Activated CD4-positive, alpha-beta T cell treated with anti-CD3 and anti-CD28 coated beads, Interleukin-2, amount 50 U/mL, for 1 hour (primary cell): Measurements from ENCODE around the gene MIER1.

Experiments
- DNase-seq: peaks from one replicate; pipeline ENCODE4 v3.0.0-alpha.2; 2020

The MIER1 gene

DNA sequence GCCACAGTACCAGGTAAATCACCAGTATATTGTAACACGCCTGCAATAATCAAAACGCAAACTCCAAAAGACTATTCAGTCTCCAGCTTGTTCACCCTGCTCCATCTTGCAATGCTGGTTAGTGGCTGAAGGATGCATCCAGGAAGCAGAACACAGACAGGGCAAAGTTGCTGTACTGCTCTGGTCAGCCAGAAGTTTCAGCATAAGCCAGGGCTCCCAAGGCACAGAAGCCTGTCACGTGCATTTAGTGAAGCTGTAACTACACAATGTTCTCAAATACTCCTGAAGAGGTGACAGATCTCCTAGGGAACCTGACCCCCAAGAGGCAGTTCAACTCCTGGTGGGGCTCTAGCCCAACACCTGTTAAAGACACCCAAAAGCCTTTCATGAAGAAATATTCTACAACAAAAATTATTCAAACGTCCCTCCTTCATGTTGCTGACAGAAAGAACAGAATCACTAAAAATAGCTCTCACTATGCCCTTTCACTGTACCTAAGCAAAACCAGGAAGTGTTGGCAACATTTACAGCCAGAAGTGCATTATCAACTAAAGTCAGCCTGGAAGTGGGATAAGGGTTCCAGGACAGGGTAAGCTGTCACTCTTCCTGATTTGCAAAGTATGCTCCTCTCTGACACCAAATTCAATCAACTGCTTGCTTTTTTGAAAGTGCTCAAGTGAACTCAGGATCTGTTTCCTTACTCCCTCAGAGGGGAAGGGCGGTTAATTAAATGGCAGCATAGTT lies 77.1 kb downstream of the MIER1 start:
- DNase-seq, result no peak

DNA sequence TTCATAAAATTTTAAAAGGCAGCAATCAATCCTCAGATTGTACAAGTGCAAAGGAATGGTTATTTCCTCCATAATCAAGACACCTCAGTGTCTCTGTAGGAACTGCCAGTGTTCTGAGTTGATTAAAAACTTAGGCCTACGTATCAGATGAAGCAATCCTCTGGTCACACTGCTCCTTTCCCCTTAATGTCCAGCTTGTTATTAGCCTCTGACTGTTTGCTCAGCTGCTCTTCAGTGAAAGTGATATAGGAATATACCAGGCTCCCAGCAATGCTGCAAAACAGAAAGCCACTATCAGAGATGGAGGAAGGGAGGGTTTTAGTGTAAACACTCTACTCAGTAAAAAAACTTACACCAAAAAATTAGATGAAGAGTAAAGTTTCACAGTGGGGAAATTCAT lies 79.4 kb downstream of the MIER1 start:
- DNase-seq, result no peak

DNA sequence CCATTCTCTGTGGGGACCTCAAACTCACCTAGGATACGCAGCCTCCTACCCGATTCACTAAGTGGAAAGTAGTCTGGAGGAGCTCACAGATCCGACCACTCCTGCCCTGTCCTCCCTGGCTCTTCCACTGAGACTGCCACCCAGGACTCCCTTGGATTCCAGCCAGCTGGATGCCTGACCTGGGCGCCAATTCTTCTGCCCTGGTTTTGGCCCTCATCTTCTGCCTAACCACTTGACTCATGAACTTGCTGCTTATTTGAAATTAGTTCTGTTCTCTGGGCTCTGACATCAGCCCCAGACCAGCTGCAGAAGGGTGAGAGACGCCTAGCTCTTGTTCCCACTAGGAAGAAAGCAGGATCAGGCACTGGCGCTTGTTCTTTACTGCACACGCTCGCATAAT lies 80.3 kb downstream of the MIER1 start:
- DNase-seq, result no peak

DNA sequence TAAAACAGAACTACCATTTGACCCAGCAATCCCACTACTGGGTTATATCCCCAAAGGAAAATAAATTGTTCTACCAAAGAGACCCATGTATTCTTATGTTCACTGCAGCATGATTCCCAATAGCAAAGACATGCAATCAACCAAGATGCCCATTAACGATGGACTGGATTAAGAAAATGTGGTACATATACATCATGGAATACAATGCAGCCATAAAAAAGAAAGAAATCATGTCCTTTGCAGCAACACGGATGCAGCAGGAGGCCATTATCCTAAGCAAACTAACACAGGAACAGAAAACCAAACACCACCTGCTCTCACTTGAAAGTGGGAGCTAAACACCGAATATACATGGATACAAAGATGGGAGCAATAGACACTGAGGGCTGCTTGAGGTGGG lies 85.0 kb downstream of the MIER1 start:
- no peak for DNase-seq

DNA sequence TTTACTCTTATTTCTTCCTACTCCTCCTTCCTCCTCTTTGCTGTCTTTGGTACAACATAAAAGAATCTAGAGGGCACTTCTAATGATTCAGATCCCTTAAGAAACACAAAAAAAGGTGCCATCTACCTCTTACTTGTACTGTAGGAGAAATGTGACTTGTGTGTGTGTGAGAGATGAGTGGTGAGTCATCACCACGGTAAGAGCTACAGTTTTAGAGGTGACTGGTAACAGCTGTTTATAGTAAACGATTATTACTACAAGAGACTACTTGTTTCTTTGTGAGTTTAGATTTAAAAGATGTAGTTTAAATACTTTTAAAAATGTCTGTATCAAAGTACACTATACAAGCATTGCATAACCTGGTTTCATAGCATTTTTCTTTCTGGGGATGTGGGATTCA lies 88.8 kb downstream of the MIER1 start:
- DNase-seq, result no peak

DNA sequence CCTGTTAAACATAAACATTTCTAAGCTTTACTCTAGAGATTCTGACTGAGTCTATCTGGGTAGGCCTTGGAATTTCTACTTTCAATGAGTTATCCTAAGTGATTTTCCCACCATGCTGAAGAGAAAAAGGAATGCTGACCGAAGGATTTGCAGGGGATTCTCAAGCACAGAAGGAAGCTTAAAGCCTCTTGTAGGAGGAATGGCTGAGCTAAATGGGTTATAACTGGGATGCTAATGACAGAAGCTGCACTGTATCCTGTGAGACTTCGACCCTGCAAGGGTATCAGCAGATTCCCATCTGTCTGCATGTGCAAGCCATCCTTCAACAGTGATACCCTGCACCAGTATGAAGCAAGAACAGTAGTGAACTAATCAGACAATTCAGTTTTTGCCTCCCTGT lies 93.8 kb downstream of the MIER1 start:
- DNase-seq, result no peak

DNA sequence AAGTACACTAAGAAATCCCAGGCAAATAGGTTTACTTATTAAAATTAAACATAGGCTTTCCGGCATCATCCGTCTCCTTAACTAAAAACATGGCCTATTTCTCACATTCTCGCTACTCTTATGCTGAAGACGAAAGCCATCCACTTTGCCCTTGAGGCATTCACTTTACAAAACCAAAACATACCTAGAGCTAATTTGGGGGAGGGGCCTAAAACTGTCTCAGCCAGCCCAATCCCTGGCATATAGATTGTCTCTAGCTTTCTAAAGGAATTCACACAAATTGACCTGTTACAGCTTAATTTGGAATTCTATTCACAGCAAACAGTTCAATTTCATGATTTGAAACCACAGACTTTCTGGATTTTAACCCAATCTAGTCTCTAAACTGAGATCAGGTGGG lies 94.3 kb downstream of the MIER1 start:
- DNase-seq, result no peak

DNA sequence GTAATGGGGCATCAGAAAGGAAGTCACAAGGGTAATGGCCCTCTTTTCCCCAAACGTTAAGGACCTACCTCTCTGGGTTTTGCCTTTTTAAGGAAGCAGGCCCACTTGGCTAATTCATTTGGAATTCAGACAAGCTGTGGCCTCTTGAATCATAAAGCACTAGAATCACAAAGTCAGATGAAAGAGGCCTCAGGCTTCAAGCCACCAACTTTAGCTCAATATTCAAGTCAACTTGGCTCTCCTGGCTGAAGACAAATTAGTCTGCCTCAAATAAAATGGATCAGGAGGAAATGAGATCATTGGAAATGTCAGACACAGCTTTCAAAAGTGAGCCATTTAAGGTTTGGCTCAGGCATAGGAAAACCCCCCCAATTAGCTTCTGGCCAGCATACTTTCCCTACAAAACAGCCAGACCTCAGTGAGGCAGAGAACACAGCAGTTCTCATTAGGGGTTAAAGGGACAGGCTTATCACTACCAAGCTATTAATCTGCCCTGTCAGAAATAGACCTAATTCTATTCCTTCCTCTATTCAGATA lies 94.9 kb downstream of the MIER1 start:
- DNase-seq, result no peak

DNA sequence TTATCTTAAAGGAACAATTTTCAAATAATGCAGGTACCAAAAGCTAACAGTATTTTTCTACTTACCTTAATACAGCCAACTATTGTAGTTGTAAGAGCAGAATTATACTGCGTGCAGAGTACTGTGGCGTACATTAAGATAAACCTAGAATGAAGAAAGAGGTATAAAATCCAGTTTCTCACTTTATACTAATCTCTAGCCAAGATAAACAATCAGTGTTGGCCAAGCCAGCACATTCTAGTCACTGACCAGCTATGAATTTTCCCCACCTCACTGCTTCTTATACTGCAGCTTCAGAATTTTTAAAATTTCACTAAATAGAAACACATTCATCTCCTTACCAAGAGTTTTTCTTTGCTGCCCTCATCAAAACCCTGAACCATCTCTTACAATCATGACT lies 95.5 kb downstream of the MIER1 start:
- no peak for DNase-seq

DNA sequence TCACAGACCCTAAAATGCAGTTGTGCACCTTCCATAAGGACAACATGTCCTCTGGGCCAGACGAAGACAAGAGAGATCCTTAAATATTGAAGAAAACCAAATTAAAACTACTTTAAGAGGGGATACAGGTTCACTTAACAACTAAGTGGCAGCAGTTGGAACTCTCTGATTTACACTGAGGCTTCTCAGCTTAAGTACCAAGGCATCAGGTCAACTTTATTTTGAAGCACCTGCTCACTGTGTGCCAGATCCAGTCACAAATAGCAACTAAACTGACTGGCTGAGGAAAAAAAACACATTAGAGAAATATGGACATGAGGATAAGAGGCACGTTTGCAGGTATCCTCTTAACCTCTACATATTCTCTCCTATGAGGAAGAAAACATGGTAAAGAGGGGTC lies 96.0 kb downstream of the MIER1 start:
- DNase-seq, result no peak

DNA sequence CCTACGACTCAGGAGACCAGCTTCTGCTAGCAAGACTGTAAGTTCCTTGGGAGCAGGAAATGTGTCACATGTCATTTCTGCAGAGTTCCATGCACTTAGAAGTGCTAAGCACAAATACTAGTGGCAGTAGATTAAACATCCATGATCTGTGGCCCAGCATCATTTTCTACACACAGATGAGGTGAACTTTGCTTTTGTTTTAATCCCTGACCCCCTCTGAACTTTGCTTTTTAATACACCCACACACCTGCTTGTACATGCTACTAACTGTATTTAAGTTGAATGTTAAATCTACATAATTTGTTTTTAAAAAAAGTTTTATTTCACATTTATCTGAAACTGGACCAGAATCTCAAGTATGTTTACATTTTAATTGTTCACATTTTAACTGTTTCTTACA lies 104.7 kb downstream of the MIER1 start:
- DNase-seq, result no peak

DNA sequence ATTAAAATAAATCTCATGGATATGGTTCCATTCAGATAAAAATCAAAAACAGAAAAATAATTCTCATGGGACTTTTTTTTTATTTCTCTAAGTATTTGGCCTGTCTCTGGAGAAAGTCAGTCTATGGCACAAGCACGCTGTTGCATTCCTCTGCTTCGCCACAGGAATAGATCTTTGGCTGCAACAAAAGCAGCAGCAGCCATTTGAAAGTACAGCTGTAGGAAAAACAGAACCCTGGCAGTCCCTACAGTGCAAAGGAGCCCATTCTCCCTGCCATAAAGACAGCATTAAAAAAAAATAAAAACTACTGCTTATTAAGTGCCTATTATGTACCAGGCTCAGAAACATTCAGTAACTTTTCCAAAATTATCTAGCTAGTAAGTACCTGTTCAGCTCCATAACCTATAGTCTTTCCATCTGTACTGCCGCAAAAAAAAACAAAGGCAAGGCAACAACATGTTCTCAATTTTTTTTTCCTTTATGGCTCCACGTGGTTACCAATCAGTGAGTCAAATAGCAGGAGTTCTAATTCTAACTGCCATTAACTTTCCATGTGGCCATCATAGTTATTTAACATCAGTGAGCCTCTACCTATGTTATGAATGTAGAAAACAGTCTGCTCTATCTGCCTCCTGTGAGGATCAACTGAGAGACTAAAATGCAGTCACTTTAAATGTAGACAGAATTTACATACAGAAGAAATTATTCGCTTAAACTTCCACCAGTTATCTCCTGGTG lies 106.5 kb downstream of the MIER1 start:
- no peak for DNase-seq

DNA sequence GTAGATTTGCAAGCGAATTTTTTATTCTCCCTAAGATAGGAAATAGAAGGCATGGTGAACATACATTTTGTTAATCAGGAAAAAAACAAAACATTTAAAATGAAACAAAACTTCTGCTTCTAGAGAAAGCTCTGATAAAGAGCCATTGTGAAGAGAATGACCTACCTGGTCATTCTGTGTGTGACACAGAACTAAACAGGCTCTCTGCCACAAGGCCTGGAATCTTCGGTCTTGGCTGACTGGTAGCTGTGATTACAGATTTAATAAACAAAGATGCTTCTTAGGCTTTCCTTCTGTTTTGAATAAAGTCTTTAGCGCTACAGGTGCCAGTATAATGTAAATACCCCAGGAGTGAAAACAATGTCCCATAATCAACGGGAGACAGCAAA lies 107.1 kb downstream of the MIER1 start:
- DNase-seq, result no peak
